Measurements from ENCODE around the gene CSTF1.

The CSTF1 gene

GRCh38 chr20:56376331-56376730 lies 16.1 kb upstream of the CSTF1 start:
- Histone ChIP-seq H3K4me1 (ENCODE audit: low read length) (no peaks in the 10 kb centered on the region), H3K27ac (ENCODE audit: low read length) (no peak overlapping the region), H3F3A (ENCODE audit: insufficient read depth, low read length) (no peaks in the 10 kb centered on the region), H3K27me3 (replicated peaks; ENCODE audit: insufficient read depth, low read length) (no peaks in the 10 kb centered on the region), H3K4me2 (ENCODE audit: low read depth, low read length) (no peak overlapping the region), H3K36me3 (replicated peaks; ENCODE audit: insufficient read depth, low read length) (peaks cover 26% of the 10 kb centered on the region), H3K4me3 (ENCODE audit: low read length) (no peak overlapping the region), H3K9me2 (replicated peaks; ENCODE audit: insufficient read depth, low read length) (no peaks in the 10 kb centered on the region), H3K9me3 (replicated peaks; ENCODE audit: insufficient read depth, low read length) (no peaks in the 10 kb centered on the region), H4K20me1 (ENCODE audit: insufficient read depth, low read length) (no peaks in the 10 kb centered on the region), H2AFZ (ENCODE audit: low read length) (no peak overlapping the region), H3K79me2 (ENCODE audit: low read length) (peaks cover 71% of the 10 kb centered on the region), H3K9ac (ENCODE audit: low read length) (no peak overlapping the region)
- DNase-seq, result no peak
- TF ChIP-seq, protein P1, sequence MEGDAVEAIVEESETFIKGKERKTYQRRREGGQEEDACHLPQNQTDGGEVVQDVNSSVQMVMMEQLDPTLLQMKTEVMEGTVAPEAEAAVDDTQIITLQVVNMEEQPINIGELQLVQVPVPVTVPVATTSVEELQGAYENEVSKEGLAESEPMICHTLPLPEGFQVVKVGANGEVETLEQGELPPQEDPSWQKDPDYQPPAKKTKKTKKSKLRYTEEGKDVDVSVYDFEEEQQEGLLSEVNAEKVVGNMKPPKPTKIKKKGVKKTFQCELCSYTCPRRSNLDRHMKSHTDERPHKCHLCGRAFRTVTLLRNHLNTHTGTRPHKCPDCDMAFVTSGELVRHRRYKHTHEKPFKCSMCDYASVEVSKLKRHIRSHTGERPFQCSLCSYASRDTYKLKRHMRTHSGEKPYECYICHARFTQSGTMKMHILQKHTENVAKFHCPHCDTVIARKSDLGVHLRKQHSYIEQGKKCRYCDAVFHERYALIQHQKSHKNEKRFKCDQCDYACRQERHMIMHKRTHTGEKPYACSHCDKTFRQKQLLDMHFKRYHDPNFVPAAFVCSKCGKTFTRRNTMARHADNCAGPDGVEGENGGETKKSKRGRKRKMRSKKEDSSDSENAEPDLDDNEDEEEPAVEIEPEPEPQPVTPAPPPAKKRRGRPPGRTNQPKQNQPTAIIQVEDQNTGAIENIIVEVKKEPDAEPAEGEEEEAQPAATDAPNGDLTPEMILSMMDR (IDR thresholded peaks at IDR 0.05; ENCODE audit: low read length), result no peak
- TF ChIP-seq EZH2 (optimal IDR thresholded peaks at IDR 0.05; ENCODE audit: low read depth, low read length), result no peak
- TF ChIP-seq EZH2phosphoT487 (IDR thresholded peaks at IDR 0.05; ENCODE audit: low read length), result no peak

GRCh38 chr20:56378386-56378785 lies 14.1 kb upstream of the CSTF1 start:
- H3K79me2 ChIP-seq (ENCODE audit: low read length), result peaks cover 75% of the 10 kb centered on the region

GRCh38 chr20:56380375-56380774 lies 12.1 kb upstream of the CSTF1 start:
- no peak overlapping the region for H2AFZ ChIP-seq (ENCODE audit: low read length)
- no peak overlapping the region for H3K4me2 ChIP-seq (ENCODE audit: low read depth, low read length)
- no peak overlapping the region for H3K4me3 ChIP-seq (ENCODE audit: low read length)
- H3K79me2 ChIP-seq (ENCODE audit: low read length), result peaks cover 78% of the 10 kb centered on the region
- DNase-seq, result no peak
- H3K27ac ChIP-seq (ENCODE audit: low read length), result no peak overlapping the region
- H3K9me2 ChIP-seq (replicated peaks; ENCODE audit: insufficient read depth, low read length), result no peaks in the 10 kb centered on the region
- peaks cover 21% of the 10 kb centered on the region for H3K36me3 ChIP-seq (replicated peaks; ENCODE audit: insufficient read depth, low read length)
- H3F3A ChIP-seq (ENCODE audit: insufficient read depth, low read length), result no peaks in the 10 kb centered on the region
- H4K20me1 ChIP-seq (ENCODE audit: insufficient read depth, low read length), result no peaks in the 10 kb centered on the region
- TF ChIP-seq EZH2phosphoT487 (IDR thresholded peaks at IDR 0.05; ENCODE audit: low read length) (no peak), EZH2 (optimal IDR thresholded peaks at IDR 0.05; ENCODE audit: low read depth, low read length) (no peak)
- TF ChIP-seq, protein P1 (IDR thresholded peaks at IDR 0.05; ENCODE audit: low read length), result no peak
- no peaks in the 10 kb centered on the region for H3K27me3 ChIP-seq (replicated peaks; ENCODE audit: insufficient read depth, low read length)
- H3K4me1 ChIP-seq (ENCODE audit: low read length), result no peaks in the 10 kb centered on the region
- H3K9ac ChIP-seq (ENCODE audit: low read length), result no peak overlapping the region
- H3K9me3 ChIP-seq (replicated peaks; ENCODE audit: insufficient read depth, low read length), result no peaks in the 10 kb centered on the region

More at GRCh38 chr20:56378386-56378785, 14.1 kb upstream of the CSTF1 start:
- Histone ChIP-seq H3K27me3 (replicated peaks; ENCODE audit: insufficient read depth, low read length) (no peaks in the 10 kb centered on the region), H3K9ac (ENCODE audit: low read length) (no peak overlapping the region), H3K9me3 (replicated peaks; ENCODE audit: insufficient read depth, low read length) (no peaks in the 10 kb centered on the region), H4K20me1 (ENCODE audit: insufficient read depth, low read length) (no peaks in the 10 kb centered on the region), H3K9me2 (replicated peaks; ENCODE audit: insufficient read depth, low read length) (no peaks in the 10 kb centered on the region), H2AFZ (ENCODE audit: low read length) (no peak overlapping the region), H3F3A (ENCODE audit: insufficient read depth, low read length) (no peaks in the 10 kb centered on the region), H3K4me3 (ENCODE audit: low read length) (no peak overlapping the region), H3K27ac (ENCODE audit: low read length) (no peak overlapping the region), H3K4me2 (ENCODE audit: low read depth, low read length) (no peak overlapping the region), H3K36me3 (replicated peaks; ENCODE audit: insufficient read depth, low read length) (peaks cover 26% of the 10 kb centered on the region), H3K4me1 (ENCODE audit: low read length) (no peaks in the 10 kb centered on the region)
- no peak for DNase-seq
- TF ChIP-seq EZH2 (optimal IDR thresholded peaks at IDR 0.05; ENCODE audit: low read depth, low read length), result no peak
- TF ChIP-seq, protein P1 (IDR thresholded peaks at IDR 0.05; ENCODE audit: low read length), result no peak
- TF ChIP-seq EZH2phosphoT487 (IDR thresholded peaks at IDR 0.05; ENCODE audit: low read length), result no peak

Measured in MM.1S (cell line).